ENCODE measurements around the gene RSU1.

DNA sequence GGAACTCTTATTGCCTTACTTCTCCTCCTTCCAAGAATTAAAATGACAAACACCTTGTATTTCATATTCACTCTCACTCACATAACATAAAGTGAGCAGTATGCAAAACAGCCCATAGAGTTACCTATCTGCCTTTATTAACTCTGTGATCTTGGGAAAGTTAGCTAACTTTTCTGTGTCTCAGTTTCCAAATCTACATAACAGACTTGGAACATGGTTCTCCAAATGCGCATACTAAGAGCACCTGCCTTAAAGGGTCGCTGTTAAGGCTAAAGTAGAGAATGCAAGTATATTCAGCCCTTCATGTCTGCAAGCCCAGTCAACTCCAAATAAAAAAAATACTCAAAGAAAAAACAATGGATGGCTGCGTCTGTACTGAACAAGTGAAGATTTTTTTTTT, 173.7 kb downstream of the RSU1 start:
- TF ChIP-seq, protein P1, sequence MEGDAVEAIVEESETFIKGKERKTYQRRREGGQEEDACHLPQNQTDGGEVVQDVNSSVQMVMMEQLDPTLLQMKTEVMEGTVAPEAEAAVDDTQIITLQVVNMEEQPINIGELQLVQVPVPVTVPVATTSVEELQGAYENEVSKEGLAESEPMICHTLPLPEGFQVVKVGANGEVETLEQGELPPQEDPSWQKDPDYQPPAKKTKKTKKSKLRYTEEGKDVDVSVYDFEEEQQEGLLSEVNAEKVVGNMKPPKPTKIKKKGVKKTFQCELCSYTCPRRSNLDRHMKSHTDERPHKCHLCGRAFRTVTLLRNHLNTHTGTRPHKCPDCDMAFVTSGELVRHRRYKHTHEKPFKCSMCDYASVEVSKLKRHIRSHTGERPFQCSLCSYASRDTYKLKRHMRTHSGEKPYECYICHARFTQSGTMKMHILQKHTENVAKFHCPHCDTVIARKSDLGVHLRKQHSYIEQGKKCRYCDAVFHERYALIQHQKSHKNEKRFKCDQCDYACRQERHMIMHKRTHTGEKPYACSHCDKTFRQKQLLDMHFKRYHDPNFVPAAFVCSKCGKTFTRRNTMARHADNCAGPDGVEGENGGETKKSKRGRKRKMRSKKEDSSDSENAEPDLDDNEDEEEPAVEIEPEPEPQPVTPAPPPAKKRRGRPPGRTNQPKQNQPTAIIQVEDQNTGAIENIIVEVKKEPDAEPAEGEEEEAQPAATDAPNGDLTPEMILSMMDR (IDR thresholded peaks at IDR 0.05; ENCODE audit: extremely low read depth in 1 of 2, insufficient read depth in 1 of 2, low read depth in 1 of 2, low read length in 2 of 2): no peak
- TF ChIP-seq EZH2 (IDR thresholded peaks at IDR 0.05; ENCODE audit: borderline replicate concordance, low read depth, low read length, severe bottlenecking): no peak
